HG02884 (cell line): ENCODE results near the gene PTPRCAP.
A peak's percentile ranks its signal among the peaks of the same experiment; 100 is the strongest.
"Not testable (repeated sequence)": the region's sequence is repeated elsewhere in the genome, so short reads cannot be mapped to it uniquely, and the experiment has no call there.

Experiments used
- ATAC-seq: cut with Tn5 transposase; IDR thresholded peaks from one replicate; pipeline ENCODE4 v1.9.1; 2021; ENCODE audit warnings: mild to moderate bottlenecking, moderate library complexity; ENCODE audit not compliant: unreplicated experiment

The PTPRCAP gene

DNA sequence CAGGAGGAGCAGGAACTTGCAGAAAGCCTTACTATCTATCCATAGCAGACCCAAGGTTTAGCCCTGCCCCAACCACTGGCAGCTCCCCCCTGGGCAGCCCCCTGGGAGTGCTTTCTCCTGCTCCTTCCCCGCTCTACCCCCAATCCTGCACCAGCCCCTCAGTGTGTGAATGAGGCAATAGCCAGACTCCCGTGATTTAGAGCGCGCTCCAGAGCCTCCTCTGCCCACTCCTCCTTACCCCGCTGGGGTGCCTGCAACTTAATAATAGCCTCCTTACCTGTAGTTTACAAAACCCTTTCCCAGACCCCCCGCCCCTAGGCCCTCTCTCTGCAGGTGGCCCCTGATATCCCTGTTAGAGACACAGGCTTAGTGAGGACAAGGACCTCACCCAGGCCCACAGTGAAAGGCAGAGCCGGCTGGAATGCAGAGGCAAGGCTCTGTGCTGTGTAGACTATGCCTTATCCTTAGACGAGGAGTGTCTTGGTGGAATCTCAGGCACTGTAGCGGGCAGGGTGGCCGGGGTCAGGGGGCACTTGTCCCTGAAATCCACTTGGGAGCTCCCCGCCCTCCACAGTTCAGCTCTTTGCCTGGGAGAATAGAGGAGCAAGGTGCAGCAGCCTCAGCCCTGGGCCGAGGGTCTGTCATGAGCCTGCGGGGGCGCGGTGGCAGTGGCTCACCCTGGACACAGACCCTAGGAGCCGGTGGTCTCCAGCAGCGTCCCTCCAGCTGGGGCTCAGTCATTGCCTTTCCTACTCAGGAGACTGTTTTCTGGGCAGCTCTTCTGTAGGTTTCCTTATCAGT lies 26.3 kb downstream of the PTPRCAP start:
- no peak for ATAC-seq

DNA sequence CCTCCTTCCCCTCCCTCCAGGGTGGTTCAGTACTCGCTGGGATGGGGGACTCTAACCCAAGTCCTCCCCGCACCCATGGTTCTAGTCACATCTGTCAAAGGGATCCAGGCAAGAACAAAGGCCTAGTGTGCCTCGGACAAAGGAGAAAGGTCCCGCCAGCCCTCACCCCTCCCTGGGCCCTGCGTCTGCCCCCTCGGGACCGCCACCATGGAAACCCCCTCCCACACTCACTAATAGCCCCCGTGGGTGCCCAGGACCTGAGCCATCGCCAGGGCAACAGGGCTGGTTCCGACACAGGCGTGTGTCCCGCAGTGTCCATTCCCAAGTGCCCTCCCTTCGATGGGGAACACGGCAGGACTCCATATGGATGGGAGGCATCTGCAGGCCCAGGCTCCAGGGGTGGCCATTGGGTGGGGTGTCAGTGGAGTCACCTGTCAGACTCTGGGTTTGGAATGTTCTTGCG lies 27.1 kb downstream of the PTPRCAP start:
- ATAC-seq, result no peak

DNA sequence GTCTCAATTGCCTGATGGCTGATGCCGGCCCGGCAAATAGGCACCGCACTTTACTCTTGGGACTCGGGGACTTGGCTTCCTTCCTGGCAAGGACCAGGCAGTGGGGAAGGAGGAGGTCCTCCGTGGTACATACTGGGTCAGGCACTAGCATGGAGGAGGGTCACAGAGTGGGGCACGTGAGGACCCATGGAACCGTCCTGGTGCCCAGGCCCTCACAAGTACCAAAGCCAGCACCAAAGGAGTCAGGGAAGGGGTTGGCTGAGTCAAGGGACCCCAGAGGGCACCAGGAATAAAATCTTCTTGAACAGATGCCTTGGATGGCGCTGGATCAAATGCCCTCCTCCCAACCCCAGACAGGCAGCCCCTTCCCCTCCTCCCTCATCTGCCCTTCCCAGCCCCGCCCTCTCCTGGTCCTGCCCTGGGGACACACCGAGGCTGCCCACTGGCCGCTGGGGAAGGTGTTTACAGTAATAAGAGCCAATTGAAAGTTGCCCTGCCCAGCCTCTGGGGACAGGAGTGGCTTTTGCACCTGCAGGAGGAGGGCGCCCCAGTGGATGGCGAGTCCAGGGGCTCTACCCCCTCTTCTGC lies 27.6 kb downstream of the PTPRCAP start:
- no peak for ATAC-seq

DNA sequence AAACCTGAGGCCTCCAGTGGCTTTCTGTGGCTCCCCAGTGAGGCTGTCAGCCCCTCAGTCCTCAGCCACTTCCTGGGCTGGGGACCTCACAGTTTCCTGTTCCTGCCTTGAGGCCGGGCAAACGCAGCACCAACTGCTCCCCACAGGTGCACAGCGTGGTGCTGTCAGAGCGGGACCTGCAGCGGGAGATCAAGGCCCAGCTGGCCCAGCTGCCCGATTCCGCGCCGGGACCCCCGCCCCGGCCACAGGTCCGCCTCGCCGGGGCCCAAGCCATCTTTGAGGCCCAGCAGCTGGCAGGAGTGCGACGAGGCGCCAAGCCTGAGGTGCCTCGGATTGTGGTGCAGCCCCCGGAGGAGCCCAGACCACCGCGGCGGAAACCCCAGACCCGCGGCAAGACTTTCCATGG lies 28.2 kb downstream of the PTPRCAP start:
- ATAC-seq, result no peak

DNA sequence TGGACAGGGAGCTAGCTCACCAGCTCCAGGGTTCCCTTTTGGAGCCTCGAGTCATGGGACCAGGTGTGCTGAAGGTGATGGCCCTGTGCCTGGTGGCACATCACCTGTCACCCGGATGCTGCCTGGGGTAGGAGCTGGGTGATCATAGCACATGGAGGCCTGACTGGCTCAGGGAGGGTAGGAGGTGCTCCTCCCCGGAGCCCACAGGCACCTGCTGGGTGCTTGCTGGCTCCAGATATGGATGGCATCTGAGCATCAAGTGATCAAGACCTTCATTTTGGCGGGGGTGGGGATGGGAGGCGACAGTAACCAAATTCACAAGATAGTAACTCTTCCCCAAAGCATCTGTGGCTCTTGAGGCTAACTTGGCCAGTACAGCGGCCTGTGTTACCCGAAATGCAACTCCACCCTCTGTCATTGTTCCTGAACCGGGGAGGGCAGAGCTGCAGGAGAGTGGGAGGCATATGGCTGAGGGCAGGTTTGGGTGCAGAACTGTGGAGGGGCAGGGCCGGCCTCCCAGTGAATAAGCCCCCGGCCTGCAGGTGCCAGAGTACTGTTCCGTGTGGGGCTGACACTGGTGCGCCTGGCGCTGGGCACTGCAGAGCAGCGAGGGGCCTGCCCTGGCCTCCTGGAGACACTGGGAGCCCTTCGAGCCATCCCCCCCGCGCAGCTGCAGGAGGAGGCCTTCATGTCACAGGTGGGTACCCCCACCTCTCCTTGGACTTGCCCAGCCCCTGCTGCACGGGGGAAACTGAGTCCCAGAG lies 28.9 kb downstream of the PTPRCAP start:
- ATAC-seq, result no peak

DNA sequence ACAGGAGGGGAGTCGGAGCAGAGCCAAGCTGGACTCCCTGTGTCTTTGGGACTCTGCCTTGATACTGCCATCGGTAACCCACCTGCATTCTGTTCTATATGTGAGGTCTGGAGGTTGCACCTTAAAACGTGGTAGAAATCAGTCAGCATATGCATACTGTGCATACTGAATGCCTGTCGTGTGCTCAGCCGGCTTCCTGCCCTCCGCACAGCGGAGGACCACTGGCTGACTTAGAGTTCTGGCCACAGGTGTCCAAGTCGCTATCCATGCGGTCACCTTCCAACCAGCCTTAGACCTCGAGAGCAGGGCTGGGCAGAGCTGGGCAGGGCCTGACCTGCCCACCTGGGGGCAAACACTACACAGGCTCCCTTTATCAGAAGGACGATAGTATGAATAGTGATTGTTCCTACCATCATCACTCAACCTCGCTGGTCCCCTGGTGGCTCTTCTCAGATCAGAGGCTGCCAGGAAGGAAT lies 29.8 kb downstream of the PTPRCAP start:
- no peak for ATAC-seq

DNA sequence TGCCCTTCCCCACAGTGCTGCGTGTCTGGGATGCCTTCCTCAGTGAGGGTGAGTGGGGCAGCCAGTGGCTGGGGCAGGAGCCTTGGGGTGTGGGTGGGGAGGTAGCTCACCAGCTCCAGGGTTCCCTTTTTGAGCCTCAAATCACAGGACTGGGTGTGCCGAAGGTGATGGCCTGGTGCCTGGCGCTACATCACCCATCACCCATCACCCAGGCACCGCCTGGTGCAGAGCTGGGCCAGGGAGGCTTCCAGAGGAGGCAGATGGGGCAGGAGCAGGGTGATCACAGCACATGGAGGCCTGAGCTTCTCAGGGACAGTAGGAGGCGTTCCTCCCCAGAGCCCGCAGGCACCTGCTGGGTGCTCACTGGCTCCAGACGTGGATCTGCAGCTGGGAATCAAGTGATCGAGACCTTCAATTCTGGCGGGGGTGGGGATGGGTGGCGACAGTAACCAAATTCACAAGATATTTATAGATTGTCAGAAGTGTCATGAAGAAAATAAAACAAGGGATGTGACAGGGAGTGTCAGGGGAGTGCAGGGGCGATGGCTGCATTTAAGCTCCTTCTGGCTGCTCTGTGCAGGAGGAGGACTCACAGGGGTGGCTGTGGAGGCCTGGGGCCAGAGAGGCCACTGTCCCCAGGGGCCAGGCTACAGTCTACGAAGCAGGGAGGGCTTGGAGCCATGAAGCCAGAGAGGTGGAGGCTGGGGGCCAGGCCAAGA lies 30.4 kb downstream of the PTPRCAP start:
- no peak for ATAC-seq

DNA sequence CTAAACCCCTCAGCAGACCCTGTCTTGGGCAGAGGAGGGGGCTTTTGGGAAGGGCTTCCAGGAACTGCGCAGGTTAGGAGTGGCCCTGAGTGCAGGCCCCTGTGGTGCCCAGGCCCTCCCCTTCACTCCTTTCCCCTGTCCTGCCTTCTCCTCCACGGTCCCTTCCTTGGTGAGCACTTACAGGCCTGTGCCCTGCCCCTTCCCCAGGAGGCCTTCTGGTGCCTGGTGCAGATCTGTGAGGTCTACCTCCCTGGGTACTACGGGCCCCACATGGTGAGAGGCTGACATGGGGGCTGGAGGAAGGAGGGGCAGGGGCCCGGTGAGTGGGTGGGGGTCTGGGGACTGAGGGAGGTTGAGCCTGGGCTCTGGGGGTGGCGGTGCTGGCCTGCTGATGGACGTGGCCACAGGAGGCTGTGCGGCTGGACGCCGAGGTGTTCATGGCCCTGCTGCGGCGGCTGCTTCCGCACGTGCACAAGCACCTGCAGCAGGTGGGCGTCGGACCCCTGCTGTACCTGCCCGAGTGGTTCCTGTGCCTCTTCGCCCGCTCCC lies 31.0 kb downstream of the PTPRCAP start:
- ATAC-seq, result no peak

DNA sequence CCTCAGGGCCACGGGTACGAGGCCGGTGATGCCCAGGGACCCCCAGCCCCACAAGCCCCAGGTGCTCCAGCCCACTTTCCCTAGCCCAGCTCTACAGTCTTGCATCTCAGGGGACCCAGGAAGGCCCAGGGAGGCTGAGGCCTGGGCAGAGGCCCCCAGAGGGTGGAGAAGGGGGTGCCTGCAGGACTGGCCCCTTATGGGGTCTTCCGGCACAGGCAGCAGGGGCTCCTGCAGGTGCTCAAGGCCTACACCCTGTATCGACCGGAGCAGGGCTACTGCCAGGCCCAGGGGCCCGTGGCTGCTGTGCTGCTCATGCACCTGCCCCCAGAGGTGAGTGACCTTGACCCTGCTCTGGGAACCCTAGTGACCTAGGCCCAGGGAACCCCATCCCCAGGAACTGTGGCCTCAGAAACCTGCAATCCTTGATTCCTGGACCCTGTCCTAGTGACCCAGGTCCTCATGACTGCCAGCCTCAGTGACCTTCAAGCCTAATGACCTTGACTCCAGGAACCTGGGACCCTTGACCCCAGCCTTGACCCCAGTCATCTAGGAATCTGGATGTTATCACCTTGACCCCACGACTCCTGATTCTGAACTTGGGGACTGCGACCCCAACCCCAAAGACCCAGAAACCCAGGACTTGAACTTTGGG lies 31.7 kb downstream of the PTPRCAP start:
- no peak for ATAC-seq

DNA sequence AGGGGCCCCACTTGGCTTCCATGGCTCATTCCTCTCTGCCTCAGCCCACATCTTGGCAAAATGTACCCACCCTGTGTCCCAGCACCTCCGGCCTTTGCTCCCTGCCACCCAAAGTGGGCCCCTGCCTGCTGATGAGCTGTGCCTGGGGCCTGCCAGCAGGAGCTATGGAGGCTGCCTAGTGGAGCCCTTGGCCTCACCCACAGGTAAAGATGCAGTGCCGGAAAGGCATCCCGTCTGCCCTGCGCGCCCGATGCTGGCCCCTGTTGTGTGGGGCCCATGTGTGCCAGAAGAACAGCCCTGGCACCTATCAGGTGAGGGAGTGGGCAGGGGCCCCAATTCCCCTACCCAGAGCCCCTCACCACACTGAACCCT lies 32.3 kb downstream of the PTPRCAP start:
- no peak for ATAC-seq

DNA sequence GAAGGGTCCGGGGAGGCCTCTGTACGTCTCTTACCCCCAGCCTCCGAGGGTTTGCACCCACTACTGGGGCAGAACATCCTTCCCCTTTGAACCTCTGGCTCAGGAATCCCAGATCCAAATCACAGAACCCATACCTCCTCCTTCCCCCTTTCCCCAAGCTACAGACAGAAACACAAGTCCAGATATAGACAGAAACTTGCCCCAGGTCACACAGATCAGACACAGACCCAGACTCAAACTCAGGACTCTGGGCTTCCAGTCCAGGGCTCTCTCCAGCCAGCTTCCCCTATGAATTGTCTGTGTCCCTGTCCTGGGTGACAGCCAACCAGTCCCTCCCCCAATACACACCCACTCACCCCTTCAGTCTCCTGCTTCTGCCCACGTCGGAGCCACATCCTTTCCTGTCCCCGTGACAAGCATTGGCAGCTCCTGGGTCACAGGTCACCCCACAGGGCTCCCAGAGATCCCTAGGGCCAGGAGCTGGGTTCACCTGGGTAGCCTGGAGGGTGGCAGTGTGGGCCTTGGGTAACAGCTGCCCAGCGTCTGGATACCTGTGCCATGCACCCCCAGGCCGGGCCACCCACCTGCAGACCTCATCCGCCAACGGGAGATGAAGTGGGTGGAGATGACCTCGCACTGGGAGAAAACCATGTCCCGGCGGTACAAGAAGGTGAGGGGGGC lies 32.8 kb downstream of the PTPRCAP start:
- ATAC-seq, result no peak

DNA sequence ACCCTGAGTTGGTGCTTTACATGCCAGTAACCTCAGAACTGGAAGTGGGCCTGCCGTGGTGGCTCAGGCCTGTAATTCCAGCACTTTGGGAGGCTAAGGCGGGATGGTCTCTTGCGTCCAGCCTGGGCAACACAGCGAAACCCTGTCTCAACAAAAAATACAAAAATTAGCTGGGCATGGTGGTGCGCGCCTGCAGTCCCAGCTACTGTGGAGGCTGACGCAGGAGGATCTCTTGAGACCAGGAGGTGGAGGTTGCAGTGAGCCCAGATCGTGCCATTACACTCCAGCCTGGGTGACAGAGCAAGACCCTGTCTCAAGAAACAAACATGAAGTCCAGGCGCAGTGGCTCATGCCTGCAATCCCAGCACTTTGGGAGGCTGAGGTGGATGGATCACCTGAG lies 34.4 kb downstream of the PTPRCAP start:
- ATAC-seq, result not testable (repeated sequence)

DNA sequence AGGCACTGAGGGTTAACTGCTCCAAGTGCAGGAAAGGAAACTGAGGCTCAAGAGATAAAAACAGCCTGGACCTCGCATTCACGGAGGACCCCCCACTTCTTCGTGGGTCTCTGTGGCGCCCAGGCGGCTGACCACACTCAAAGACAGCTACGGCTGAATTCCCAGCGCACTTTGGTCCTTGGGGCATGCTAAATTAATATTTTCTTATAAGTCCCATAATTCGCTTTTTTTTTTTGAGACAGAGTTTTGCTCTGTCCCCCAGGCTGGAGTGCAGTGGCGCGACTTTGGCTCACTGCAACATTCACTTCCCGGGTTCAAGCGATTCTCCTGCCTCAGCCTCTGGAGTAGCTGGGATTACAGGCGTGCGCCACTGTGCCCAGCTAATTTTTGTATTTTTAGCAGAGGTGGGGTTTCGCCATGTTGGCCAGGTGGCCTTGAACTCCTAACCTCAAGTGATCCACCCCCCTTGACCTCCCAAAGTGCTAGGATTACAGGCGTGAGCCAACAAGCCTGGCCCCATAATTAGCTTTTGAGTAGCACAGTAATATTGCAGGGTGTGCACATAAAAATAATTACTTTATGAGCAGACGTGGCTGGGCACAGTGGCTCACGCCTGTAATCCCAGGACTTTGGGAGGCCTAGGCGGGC lies 35.2 kb downstream of the PTPRCAP start:
- ATAC-seq, result not testable (repeated sequence)

DNA sequence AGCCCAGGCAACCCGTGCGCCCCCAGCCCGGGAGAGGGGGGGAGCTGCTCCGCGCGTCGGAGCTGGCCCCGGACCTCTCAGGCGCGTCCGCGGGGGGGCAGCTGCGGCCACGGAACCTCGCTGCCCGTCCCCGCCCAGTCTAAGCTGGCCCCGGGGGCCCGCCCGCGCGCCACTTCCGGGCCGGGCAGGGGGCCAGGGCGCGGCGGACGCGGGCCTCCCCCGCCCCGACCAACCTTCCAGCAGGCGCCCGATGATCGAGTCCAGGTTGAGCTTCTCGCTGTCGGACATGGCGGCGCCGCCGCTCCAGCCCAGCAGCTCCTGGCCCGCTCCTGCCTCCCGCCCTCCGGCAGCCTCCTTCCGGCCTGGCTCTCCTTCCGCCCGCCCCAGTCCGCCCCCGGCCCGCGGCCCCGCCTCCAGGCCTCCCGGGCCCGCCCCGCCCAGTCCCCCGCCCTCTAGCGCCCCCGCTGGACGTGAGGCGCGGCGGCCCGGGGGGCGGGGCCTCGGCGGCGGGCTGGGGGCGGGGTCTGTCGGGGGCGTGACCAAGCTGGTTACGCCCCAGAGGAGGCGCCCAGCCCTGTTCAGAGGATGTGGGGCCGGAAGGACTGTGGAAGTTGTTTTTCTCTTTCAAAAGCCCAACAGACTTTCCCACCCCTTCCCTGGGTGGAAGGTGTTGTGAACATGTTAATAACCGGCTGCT lies 35.8 kb downstream of the PTPRCAP start, which contains the start of gene PPP1CA:
PPP1CA (minus strand) TSS at position 364 of the 697 bp plus-strand sequence; CDS start at position 288, 76 bp downstream.
- ATAC-seq, result peak; percentile 44

DNA sequence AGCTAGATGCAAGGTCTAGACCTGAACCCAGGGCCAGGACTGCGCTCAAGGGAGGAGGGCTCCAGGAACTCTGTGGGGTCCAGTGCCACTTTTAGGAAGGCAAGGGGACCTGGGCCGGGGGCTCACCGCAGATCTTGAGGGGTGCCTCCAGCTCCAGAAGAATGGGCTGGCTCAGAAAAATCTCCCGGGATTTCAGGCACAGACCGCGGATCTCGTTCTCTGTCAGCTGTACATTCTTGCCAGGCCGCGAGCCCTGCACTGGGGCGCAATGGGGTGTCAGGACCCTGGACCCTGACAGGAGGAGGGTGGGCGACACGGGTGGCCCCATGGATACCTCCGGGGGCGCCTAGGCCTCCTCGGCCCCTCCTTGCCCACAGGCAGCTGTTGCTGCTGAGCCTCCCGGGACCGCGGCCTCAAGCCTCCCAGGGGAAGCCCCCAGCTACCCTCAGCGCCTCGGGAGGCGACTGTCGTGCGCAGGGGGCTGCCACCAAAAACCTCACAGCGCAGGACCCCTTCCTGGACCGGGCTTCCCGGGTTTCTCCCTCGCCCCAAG lies 36.5 kb downstream of the PTPRCAP start:
- peak; percentile 20 for ATAC-seq

DNA sequence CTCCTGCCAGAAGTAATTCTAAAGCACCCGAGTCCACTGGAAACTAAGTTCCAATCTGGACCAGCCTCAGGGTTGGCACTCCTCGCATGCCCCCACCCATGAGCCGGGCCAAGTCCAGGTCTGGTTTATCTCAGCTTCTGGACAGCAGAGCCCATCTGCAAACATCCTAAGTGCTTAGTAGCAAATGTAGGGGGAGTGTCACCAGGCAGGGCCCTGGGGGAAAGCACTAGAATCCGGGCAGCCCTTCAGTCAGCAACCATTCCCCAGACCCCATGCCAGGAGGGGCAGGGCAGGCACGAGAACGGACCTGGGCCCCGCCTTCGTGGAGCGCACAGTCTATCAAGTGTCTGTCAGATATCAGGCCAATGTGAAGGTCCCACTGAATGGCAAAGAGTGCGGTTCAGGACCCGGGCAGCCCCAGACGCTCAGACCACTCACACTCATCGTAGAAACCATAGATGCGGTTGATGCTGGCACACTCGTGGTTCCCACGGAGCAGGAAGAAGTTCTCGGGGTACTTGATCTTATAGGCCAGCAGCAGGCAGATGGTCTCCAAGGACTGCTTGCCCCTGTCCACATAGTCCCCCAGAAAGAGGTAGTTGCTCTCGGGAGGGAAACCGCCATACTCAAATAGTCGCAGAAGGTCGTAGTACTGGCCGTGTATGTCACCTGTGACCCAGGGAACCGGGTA lies 37.1 kb downstream of the PTPRCAP start:
- ATAC-seq, result no peak
